ENCODE results near the gene MRPS9.

GRCh38 chr2:105110295-105110829, 72.5 kb downstream of the MRPS9 start:
- TF ChIP-seq CTCF (IDR thresholded peaks at IDR 0.05; ENCODE audit: insufficient read depth, low read length) (no peak), REST (IDR thresholded peaks at IDR 0.05; ENCODE audit: insufficient replicate concordance, low read depth) (no peak), POLR2AphosphoS5 (IDR thresholded peaks at IDR 0.05; ENCODE audit: low read depth) (no peak), SPI1 (IDR thresholded peaks at IDR 0.05; ENCODE audit: borderline replicate concordance, low read depth) (no peak)

Data from HL-60 (cell line).